ENCODE measurements around the gene RGS21. TPM values are rescaled to one million over a fixed set of nuclear protein-coding genes. Genes with fewer than 3 reads are reported as not detected.
A peak's percentile ranks its signal among the peaks of the same experiment; 100 is the strongest.

Gene RGS21
- total and polyA plus RNA-seq, 2 experiments from 2014 or later: not detected

- Histone ChIP-seq H3K27ac (no peak overlapping the region), H3K36me3 (replicated peaks; ENCODE audit: insufficient read depth, low read depth) (no peaks in the 10 kb centered on the region), H3K79me2 (no peaks in the 10 kb centered on the region), H3K4me1 (ENCODE audit: insufficient read depth) (peaks cover 9% of the 10 kb centered on the region), H4K20me1 (ENCODE audit: insufficient read depth, poor library complexity, severe bottlenecking) (no peaks in the 10 kb centered on the region), H3K9me3 (ENCODE audit: low read depth) (no peaks in the 10 kb centered on the region), H3K4me3 (no peak overlapping the region), H3K27me3 (no peaks in the 10 kb centered on the region), H2AFZ (no peak overlapping the region), H3K9me2 (replicated peaks; ENCODE audit: insufficient read depth) (no peaks in the 10 kb centered on the region), H3K4me2 (no peak overlapping the region)
- 43% methylated on average over 4 of the region's 4 CpGs for WGBS (ENCODE audit: low lambda C conversion rate, missing lambda C conversion rate)
- TF ChIP-seq EZH2phosphoT487 (IDR thresholded peaks at IDR 0.05; ENCODE audit: low read depth, severe bottlenecking, unreplicated experiment): no peak
- TF ChIP-seq EZH2 (IDR thresholded peaks at IDR 0.05; ENCODE audit: borderline replicate concordance): no peak
- TF ChIP-seq CTCF (IDR thresholded peaks at IDR 0.05; ENCODE audit: poor library complexity): no peak
- peak; percentile 26 for DNase-seq (ENCODE audit: low spot score)
Measured at GRCh38 chr1:192399161-192399560, 82.4 kb downstream of the RGS21 start.

GRCh38 chr1:192401825-192402224, 85.0 kb downstream of the RGS21 start:
- H4K20me1 ChIP-seq (ENCODE audit: insufficient read depth, poor library complexity, severe bottlenecking): no peaks in the 10 kb centered on the region
- H3K9me3 ChIP-seq (ENCODE audit: low read depth): no peaks in the 10 kb centered on the region
- no peak overlapping the region for H3K27ac ChIP-seq
- peak overlapping the region; percentile 53 for H3K4me2 ChIP-seq
- DNase-seq (ENCODE audit: low spot score): no peak
- H3K4me3 ChIP-seq: no peak overlapping the region
- no peaks in the 10 kb centered on the region for H3K79me2 ChIP-seq
- H3K27me3 ChIP-seq: no peaks in the 10 kb centered on the region
- H3K36me3 ChIP-seq (replicated peaks; ENCODE audit: insufficient read depth, low read depth): no peaks in the 10 kb centered on the region
- H3K9me2 ChIP-seq (replicated peaks; ENCODE audit: insufficient read depth): no peaks in the 10 kb centered on the region
- 60% methylated on average over 1 of the region's 1 CpG for WGBS (ENCODE audit: low lambda C conversion rate, missing lambda C conversion rate)
- peaks cover 9% of the 10 kb centered on the region for H3K4me1 ChIP-seq (ENCODE audit: insufficient read depth)
- no peak overlapping the region for H2AFZ ChIP-seq
- TF ChIP-seq EZH2 (IDR thresholded peaks at IDR 0.05; ENCODE audit: borderline replicate concordance): no peak
- TF ChIP-seq EZH2phosphoT487 (IDR thresholded peaks at IDR 0.05; ENCODE audit: low read depth, severe bottlenecking, unreplicated experiment): no peak
- no peak for TF ChIP-seq CTCF (IDR thresholded peaks at IDR 0.05; ENCODE audit: poor library complexity)

- Histone ChIP-seq H3K36me3 (replicated peaks; ENCODE audit: insufficient read depth, low read depth) (no peaks in the 10 kb centered on the region), H3K9me3 (ENCODE audit: low read depth) (no peaks in the 10 kb centered on the region), H2AFZ (no peak overlapping the region), H3K27me3 (no peaks in the 10 kb centered on the region), H3K4me2 (peak overlapping the region; percentile 53), H4K20me1 (ENCODE audit: insufficient read depth, poor library complexity, severe bottlenecking) (no peaks in the 10 kb centered on the region), H3K79me2 (no peaks in the 10 kb centered on the region), H3K27ac (no peak overlapping the region), H3K4me3 (no peak overlapping the region), H3K9me2 (replicated peaks; ENCODE audit: insufficient read depth) (no peaks in the 10 kb centered on the region), H3K4me1 (ENCODE audit: insufficient read depth) (peaks cover 9% of the 10 kb centered on the region)
- DNase-seq (ENCODE audit: low spot score): no peak
- TF ChIP-seq CTCF (IDR thresholded peaks at IDR 0.05; ENCODE audit: poor library complexity): no peak
- TF ChIP-seq EZH2phosphoT487 (IDR thresholded peaks at IDR 0.05; ENCODE audit: low read depth, severe bottlenecking, unreplicated experiment): no peak
- no peak for TF ChIP-seq EZH2 (IDR thresholded peaks at IDR 0.05; ENCODE audit: borderline replicate concordance)
Measured at GRCh38 chr1:192402571-192402970, 85.8 kb downstream of the RGS21 start.

GRCh38 chr1:192407206-192407605, 90.4 kb downstream of the RGS21 start:
- H3K27ac ChIP-seq: no peak overlapping the region
- no peaks in the 10 kb centered on the region for H3K27me3 ChIP-seq
- H3K9me3 ChIP-seq (ENCODE audit: low read depth): no peaks in the 10 kb centered on the region
- H3K9me2 ChIP-seq (replicated peaks; ENCODE audit: insufficient read depth): no peaks in the 10 kb centered on the region
- H3K4me1 ChIP-seq (ENCODE audit: insufficient read depth): peaks cover 5% of the 10 kb centered on the region
- H3K4me2 ChIP-seq: no peak overlapping the region
- WGBS (ENCODE audit: low lambda C conversion rate, missing lambda C conversion rate): 64% methylated on average over 3 of the region's 3 CpGs
- H2AFZ ChIP-seq: no peak overlapping the region
- no peaks in the 10 kb centered on the region for H4K20me1 ChIP-seq (ENCODE audit: insufficient read depth, poor library complexity, severe bottlenecking)
- no peak for DNase-seq (ENCODE audit: low spot score)
- TF ChIP-seq CTCF (IDR thresholded peaks at IDR 0.05; ENCODE audit: poor library complexity) (no peak), EZH2phosphoT487 (IDR thresholded peaks at IDR 0.05; ENCODE audit: low read depth, severe bottlenecking, unreplicated experiment) (no peak)
- H3K79me2 ChIP-seq: no peaks in the 10 kb centered on the region
- no peaks in the 10 kb centered on the region for H3K36me3 ChIP-seq (replicated peaks; ENCODE audit: insufficient read depth, low read depth)
- no peak overlapping the region for H3K4me3 ChIP-seq

Measured in hepatocyte (in vitro differentiated cells).